ENCODE results near the gene ZNF670.

The ZNF670 gene

DNA sequence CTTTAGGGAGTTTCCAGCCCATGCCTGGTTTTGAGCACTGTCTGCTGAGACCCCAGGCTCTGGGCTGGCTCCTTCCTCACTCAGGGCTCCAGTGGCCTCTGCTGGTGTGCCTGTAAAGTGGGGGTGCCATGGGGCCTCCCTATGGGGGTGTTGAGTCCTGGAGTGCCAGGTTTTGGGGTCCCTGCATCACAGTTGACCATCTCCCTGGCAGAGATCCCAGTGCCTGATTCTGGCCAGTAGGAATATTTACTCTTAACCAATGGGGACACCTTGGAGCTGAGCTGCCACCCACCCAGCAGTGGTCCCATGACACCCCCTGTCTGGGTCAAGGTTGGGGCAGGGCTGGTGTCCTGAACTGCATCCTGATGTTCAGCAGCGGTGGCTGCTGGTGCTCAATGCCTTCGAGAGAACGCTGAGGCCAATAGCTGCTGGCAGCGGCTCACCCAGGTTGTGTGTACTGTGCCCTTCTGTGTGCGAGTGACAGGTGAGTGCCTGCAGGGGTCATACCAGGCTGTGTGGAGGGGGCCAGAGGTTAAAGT, 35.2 kb upstream of the ZNF670 start:
- no peaks in the 10 kb centered on the region for H3K9me3 ChIP-seq (ENCODE audit: control insufficient read depth, insufficient read depth, low read length)
- H3K4me1 ChIP-seq (ENCODE audit: control insufficient read depth, insufficient read depth, low read length): peaks cover 2% of the 10 kb centered on the region
- peaks cover 23% of the 10 kb centered on the region for H3K27me3 ChIP-seq (ENCODE audit: control insufficient read depth, insufficient read depth, low read length)
- H3K4me3 ChIP-seq (ENCODE audit: low read depth, low read length): no peak overlapping the region
- H3K9ac ChIP-seq (ENCODE audit: low read depth, low read length): no peak overlapping the region
- H3K36me3 ChIP-seq (ENCODE audit: control insufficient read depth, insufficient read depth, low read length): no peaks in the 10 kb centered on the region

DNA sequence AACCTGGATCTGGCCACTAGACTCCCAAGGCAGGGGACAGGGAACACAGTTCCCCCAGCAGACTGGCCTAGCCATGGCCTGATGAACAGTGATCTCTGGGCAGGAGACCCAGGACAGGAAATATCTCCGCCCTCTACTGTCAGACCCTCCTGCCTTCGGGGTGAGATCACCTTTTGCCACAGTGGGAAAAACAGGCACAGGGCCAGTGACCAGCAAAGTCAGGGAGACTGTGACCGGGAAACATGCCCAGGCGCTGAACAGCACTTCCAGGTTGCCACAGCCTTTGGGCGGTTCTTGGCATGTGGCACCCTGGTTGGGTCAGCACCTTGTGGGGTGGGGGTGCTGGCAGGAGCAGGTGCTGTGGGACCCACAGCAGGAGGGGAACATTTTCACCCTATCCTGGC, 34.5 kb upstream of the ZNF670 start:
- H3K27me3 ChIP-seq (ENCODE audit: control insufficient read depth, insufficient read depth, low read length): peaks cover 23% of the 10 kb centered on the region

GRCh38 chr1:247112479-247112781, 33.8 kb upstream of the ZNF670 start:
- peaks cover 2% of the 10 kb centered on the region for H3K4me1 ChIP-seq (ENCODE audit: control insufficient read depth, insufficient read depth, low read length)
- peak overlapping the region; percentile 73 for H3K4me3 ChIP-seq (ENCODE audit: low read depth, low read length)
- no peaks in the 10 kb centered on the region for H3K36me3 ChIP-seq (ENCODE audit: control insufficient read depth, insufficient read depth, low read length)
- H3K9ac ChIP-seq (ENCODE audit: low read depth, low read length): no peak overlapping the region
- H3K9me3 ChIP-seq (ENCODE audit: control insufficient read depth, insufficient read depth, low read length): no peaks in the 10 kb centered on the region
- H3K27me3 ChIP-seq (ENCODE audit: control insufficient read depth, insufficient read depth, low read length): peaks cover 23% of the 10 kb centered on the region

More for the DNA sequence above, 34.5 kb upstream of the ZNF670 start:
- Histone ChIP-seq H3K9me3 (ENCODE audit: control insufficient read depth, insufficient read depth, low read length) (no peaks in the 10 kb centered on the region), H3K4me3 (ENCODE audit: low read depth, low read length) (no peak overlapping the region), H3K4me1 (ENCODE audit: control insufficient read depth, insufficient read depth, low read length) (peaks cover 2% of the 10 kb centered on the region), H3K36me3 (ENCODE audit: control insufficient read depth, insufficient read depth, low read length) (no peaks in the 10 kb centered on the region), H3K9ac (ENCODE audit: low read depth, low read length) (no peak overlapping the region)

- Histone ChIP-seq H3K9ac (ENCODE audit: low read depth, low read length) (no peak overlapping the region), H3K4me3 (ENCODE audit: low read depth, low read length) (peak overlapping the region; percentile 73), H3K27me3 (ENCODE audit: control insufficient read depth, insufficient read depth, low read length) (peaks cover 23% of the 10 kb centered on the region), H3K4me1 (ENCODE audit: control insufficient read depth, insufficient read depth, low read length) (peaks cover 2% of the 10 kb centered on the region), H3K9me3 (ENCODE audit: control insufficient read depth, insufficient read depth, low read length) (no peaks in the 10 kb centered on the region), H3K36me3 (ENCODE audit: control insufficient read depth, insufficient read depth, low read length) (no peaks in the 10 kb centered on the region)
These were observed 33.3 kb upstream of the ZNF670 start for GRCh38 chr1:247111700-247112478.

DNA sequence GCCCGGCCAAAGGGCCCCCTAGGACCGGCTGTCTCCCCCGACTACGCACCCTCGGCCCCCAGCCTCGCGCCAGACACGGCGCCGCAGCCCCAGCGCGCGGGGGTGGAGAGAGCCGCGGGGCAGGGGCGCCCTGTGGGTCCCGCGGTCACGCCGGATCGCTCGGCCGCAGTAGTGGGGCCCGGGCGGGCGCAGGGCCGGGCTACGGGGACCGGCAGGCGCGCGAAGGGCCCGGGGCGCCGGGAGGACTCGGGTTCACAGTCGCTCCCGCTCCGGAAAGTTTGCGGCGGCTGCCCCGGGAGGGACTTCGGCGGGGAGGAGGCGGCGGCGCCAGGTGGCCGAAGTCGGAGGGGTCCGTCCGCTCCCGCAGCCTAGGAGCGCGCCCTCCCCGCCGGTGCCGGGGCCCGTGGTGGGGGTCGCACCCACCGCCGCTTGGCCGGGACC, 32.7 kb upstream of the ZNF670 start:
- Histone ChIP-seq H3K36me3 (ENCODE audit: control insufficient read depth, insufficient read depth, low read length) (no peaks in the 10 kb centered on the region), H3K4me1 (ENCODE audit: control insufficient read depth, insufficient read depth, low read length) (peaks cover 2% of the 10 kb centered on the region), H3K27me3 (ENCODE audit: control insufficient read depth, insufficient read depth, low read length) (peaks cover 23% of the 10 kb centered on the region), H3K9me3 (ENCODE audit: control insufficient read depth, insufficient read depth, low read length) (no peaks in the 10 kb centered on the region), H3K9ac (ENCODE audit: low read depth, low read length) (no peak overlapping the region), H3K4me3 (ENCODE audit: low read depth, low read length) (peak overlapping the region; percentile 73)

DNA sequence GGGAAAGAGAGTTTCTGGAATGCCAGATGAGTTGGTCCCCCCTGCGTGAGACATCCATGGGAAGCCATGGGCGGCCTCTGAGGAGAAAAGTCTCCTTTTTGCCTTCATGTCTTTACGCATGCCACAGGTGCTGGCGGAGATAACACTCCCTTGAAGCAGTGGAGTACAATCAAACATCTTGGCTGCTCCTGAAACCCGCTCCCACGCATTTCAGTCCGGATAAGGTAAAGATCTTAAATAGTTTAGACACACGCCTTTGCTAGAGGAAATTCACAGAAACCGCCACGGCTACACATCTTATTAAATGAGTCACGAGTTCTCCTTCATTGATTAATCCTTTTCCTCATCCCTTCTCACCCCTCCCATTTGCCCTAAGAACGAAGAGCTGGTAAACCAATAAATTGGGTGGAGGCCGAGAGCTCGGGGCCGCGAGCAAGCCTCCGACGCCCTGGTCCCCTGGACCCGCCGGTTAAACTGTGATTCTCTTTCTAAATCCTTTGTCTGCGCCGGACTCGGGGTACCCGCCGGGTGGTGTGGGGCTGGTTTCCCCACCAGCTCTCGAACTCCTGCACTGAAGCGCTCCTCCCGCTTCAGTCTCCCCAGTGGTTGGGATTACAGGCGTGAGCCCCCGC, 32.1 kb upstream of the ZNF670 start:
- Histone ChIP-seq H3K9me3 (ENCODE audit: control insufficient read depth, insufficient read depth, low read length) (no peaks in the 10 kb centered on the region), H3K4me3 (ENCODE audit: low read depth, low read length) (peak overlapping the region; percentile 73), H3K27me3 (ENCODE audit: control insufficient read depth, insufficient read depth, low read length) (peaks cover 23% of the 10 kb centered on the region), H3K36me3 (ENCODE audit: control insufficient read depth, insufficient read depth, low read length) (no peaks in the 10 kb centered on the region), H3K9ac (ENCODE audit: low read depth, low read length) (no peak overlapping the region), H3K4me1 (ENCODE audit: control insufficient read depth, insufficient read depth, low read length) (peaks cover 7% of the 10 kb centered on the region)

DNA sequence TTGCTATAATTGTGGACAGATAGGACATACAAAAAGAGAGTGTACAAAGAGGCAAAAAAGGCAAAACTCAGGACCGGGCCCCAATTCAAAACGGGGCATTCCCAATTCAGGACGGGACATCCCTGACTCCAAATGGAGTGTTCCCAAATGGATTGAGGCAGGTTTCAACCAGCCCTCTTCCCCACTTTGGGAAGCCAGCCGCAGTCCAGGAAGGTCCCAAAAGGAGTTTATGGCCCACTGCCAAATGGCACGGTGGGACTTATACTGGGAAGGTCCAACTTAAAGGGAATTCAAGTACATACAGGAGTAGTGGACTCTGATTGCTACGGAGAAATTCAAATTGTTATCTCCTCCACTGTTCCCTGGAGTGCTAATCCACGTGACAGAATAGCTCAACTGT, 29.1 kb upstream of the ZNF670 start:
- peaks cover 19% of the 10 kb centered on the region for H3K27me3 ChIP-seq (ENCODE audit: control insufficient read depth, insufficient read depth, low read length)
- no peak overlapping the region for H3K4me3 ChIP-seq (ENCODE audit: low read depth, low read length)
- H3K4me1 ChIP-seq (ENCODE audit: control insufficient read depth, insufficient read depth, low read length): peaks cover 14% of the 10 kb centered on the region
- H3K36me3 ChIP-seq (ENCODE audit: control insufficient read depth, insufficient read depth, low read length): no peaks in the 10 kb centered on the region
- H3K9me3 ChIP-seq (ENCODE audit: control insufficient read depth, insufficient read depth, low read length): no peaks in the 10 kb centered on the region
- H3K9ac ChIP-seq (ENCODE audit: low read depth, low read length): no peak overlapping the region

- no peak overlapping the region for H3K4me3 ChIP-seq (ENCODE audit: low read depth, low read length)
- H3K27me3 ChIP-seq (ENCODE audit: control insufficient read depth, insufficient read depth, low read length): peaks cover 12% of the 10 kb centered on the region
- peaks cover 12% of the 10 kb centered on the region for H3K4me1 ChIP-seq (ENCODE audit: control insufficient read depth, insufficient read depth, low read length)
- no peak overlapping the region for H3K9ac ChIP-seq (ENCODE audit: low read depth, low read length)
- peaks cover 1% of the 10 kb centered on the region for H3K36me3 ChIP-seq (ENCODE audit: control insufficient read depth, insufficient read depth, low read length)
- H3K9me3 ChIP-seq (ENCODE audit: control insufficient read depth, insufficient read depth, low read length): no peaks in the 10 kb centered on the region
These were observed 27.4 kb upstream of the ZNF670 start for GRCh38 chr1:247105966-247106365.

- Histone ChIP-seq H3K9ac (ENCODE audit: low read depth, low read length) (no peak overlapping the region), H3K4me1 (ENCODE audit: control insufficient read depth, insufficient read depth, low read length) (peaks cover 12% of the 10 kb centered on the region), H3K4me3 (ENCODE audit: low read depth, low read length) (peak overlapping the region; percentile 100), H3K27me3 (ENCODE audit: control insufficient read depth, insufficient read depth, low read length) (peaks cover 5% of the 10 kb centered on the region), H3K9me3 (ENCODE audit: control insufficient read depth, insufficient read depth, low read length) (no peaks in the 10 kb centered on the region), H3K36me3 (ENCODE audit: control insufficient read depth, insufficient read depth, low read length) (peaks cover 9% of the 10 kb centered on the region)
These were observed 26.4 kb upstream of the ZNF670 start for GRCh38 chr1:247104965-247105364.

DNA sequence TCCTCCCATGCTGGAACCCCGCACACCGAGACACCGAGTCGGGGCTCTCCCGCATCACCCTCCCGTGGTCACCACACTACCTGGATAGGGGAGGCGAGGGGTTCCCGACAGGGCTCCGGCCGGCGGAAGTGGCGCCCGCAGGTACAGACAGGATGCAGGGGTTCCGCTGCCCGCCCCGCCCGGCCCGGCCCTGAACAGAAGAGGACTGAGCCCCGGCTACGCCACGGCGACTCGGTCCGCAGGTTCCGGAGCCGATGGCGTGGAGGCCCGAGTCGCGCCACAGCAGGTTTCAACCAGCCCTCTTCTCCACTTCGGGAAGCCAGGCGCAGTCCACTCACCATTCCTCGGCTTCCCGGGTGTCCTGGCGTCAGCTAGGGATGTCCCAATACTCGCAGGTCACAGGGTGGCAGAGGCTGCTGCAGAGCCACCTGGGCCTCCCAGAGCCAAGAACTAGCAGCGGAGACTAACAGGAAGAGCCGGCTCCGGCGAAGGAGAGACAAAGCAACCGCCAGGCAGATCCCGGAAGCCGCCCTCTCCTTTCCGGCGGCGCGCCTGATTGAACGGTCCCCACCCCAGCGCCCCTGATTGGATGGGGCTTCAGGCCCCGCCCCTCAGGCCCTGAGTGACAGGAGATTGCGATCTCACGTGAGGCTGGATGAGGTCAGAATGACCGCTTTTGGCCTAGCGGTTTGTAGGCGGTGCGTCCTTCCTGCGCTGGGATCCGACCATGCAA, 25.4 kb upstream of the ZNF670 start, which contains the start of gene ZNF669:
Gene ZNF669, minus strand, starts transcription at position 498 of the 733 bp plus-strand sequence. Its CDS starts 157 bp downstream, at position 341.
- Histone ChIP-seq H3K9me3 (ENCODE audit: control insufficient read depth, insufficient read depth, low read length) (no peaks in the 10 kb centered on the region), H3K36me3 (ENCODE audit: control insufficient read depth, insufficient read depth, low read length) (peaks cover 9% of the 10 kb centered on the region), H3K4me1 (ENCODE audit: control insufficient read depth, insufficient read depth, low read length) (peaks cover 12% of the 10 kb centered on the region), H3K27me3 (ENCODE audit: control insufficient read depth, insufficient read depth, low read length) (no peaks in the 10 kb centered on the region), H3K4me3 (ENCODE audit: low read depth, low read length) (peak within 1 kb of the TSS; percentile 100), H3K9ac (ENCODE audit: low read depth, low read length) (peak within 1 kb of the TSS; percentile 96)

DNA sequence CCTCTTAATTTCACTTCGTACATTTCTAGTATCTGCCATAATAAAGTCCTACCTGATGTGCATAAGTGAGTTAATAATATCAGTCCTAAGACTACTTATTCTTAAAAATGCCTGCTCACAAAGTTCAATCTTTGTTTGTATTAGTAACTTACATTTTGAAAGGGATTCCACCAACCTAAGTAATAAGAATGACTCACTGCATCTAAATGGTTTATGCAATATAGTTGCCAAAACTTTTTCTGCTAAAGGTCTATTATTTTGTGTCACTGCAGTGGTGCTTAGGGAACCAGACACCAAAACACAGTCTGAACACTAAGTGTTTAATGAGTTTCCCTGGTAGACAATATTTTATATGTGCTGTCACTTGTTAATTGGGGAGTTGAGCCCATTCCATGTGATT, 23.8 kb upstream of the ZNF670 start:
- Histone ChIP-seq H3K9me3 (ENCODE audit: control insufficient read depth, insufficient read depth, low read length) (no peaks in the 10 kb centered on the region), H3K4me3 (ENCODE audit: low read depth, low read length) (peak overlapping the region; percentile 100), H3K4me1 (ENCODE audit: control insufficient read depth, insufficient read depth, low read length) (peaks cover 12% of the 10 kb centered on the region), H3K27me3 (ENCODE audit: control insufficient read depth, insufficient read depth, low read length) (no peaks in the 10 kb centered on the region), H3K36me3 (ENCODE audit: control insufficient read depth, insufficient read depth, low read length) (peaks cover 9% of the 10 kb centered on the region), H3K9ac (ENCODE audit: low read depth, low read length) (no peak overlapping the region)
